Measurements from ENCODE around the gene ANKRD50.

DNA sequence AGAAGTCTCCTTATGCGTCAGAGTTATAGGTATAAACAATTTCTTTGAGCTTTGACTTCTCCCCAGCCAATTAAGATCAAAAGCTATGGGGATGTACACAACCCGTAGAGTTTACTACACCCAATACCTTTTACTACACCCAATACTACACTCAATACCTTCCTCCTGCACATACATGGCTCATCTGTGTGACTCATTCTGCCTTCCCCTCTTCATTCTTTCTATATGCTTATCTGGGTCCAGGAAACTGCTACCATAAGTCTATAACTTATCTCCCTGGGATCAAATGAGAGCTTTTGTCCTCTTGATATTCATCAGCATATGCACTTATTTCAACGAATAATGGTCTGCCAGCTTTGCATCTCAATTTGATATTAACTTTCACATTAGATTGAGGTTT, 28.2 kb downstream of the ANKRD50 start:
- no peak for TF ChIP-seq POLR2A (IDR thresholded peaks at IDR 0.05)
- TF ChIP-seq, protein P1, sequence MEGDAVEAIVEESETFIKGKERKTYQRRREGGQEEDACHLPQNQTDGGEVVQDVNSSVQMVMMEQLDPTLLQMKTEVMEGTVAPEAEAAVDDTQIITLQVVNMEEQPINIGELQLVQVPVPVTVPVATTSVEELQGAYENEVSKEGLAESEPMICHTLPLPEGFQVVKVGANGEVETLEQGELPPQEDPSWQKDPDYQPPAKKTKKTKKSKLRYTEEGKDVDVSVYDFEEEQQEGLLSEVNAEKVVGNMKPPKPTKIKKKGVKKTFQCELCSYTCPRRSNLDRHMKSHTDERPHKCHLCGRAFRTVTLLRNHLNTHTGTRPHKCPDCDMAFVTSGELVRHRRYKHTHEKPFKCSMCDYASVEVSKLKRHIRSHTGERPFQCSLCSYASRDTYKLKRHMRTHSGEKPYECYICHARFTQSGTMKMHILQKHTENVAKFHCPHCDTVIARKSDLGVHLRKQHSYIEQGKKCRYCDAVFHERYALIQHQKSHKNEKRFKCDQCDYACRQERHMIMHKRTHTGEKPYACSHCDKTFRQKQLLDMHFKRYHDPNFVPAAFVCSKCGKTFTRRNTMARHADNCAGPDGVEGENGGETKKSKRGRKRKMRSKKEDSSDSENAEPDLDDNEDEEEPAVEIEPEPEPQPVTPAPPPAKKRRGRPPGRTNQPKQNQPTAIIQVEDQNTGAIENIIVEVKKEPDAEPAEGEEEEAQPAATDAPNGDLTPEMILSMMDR (IDR thresholded peaks at IDR 0.05) = no peak

Measured in thyroid gland (tissue), 4 donors.